Measurements from ENCODE around the gene NDUFA12.

The NDUFA12 gene

GRCh38 chr12:94977766-94978468, 25.6 kb downstream of the NDUFA12 start:
- FAIRE-seq: no peak
- TF ChIP-seq TAF1 (IDR thresholded peaks at IDR 0.05; ENCODE audit: borderline replicate concordance, low read depth, low read length): no peak
- no peak for TF ChIP-seq POLR2A (IDR thresholded peaks at IDR 0.05; ENCODE audit: low read depth, low read length)
- TF ChIP-seq POLR2AphosphoS5 (IDR thresholded peaks at IDR 0.05; ENCODE audit: low read depth, low read length): no peak
- no peak for DNase-seq (ENCODE audit: insufficient read length)

GRCh38 chr12:94973221-94973620, 30.3 kb downstream of the NDUFA12 start:
- FAIRE-seq: no peak
- DNase-seq (ENCODE audit: insufficient read length): no peak
- no peak for TF ChIP-seq TAF1 (IDR thresholded peaks at IDR 0.05; ENCODE audit: borderline replicate concordance, low read depth, low read length)
- TF ChIP-seq POLR2A (IDR thresholded peaks at IDR 0.05; ENCODE audit: low read depth, low read length): no peak
- no peak for TF ChIP-seq POLR2AphosphoS5 (IDR thresholded peaks at IDR 0.05; ENCODE audit: low read depth, low read length)

- DNase-seq (ENCODE audit: insufficient read length) (no peak), FAIRE-seq (no peak)
- TF ChIP-seq POLR2A (IDR thresholded peaks at IDR 0.05; ENCODE audit: low read depth, low read length) (no peak), POLR2AphosphoS5 (IDR thresholded peaks at IDR 0.05; ENCODE audit: low read depth, low read length) (no peak), TAF1 (IDR thresholded peaks at IDR 0.05; ENCODE audit: borderline replicate concordance, low read depth, low read length) (no peak)
These were observed 30.7 kb downstream of the NDUFA12 start for GRCh38 chr12:94972795-94973194.

- no peak for FAIRE-seq
- no peak for TF ChIP-seq TAF1 (IDR thresholded peaks at IDR 0.05; ENCODE audit: borderline replicate concordance, low read depth, low read length)
- TF ChIP-seq POLR2AphosphoS5 (IDR thresholded peaks at IDR 0.05; ENCODE audit: low read depth, low read length): no peak
- no peak for TF ChIP-seq POLR2A (IDR thresholded peaks at IDR 0.05; ENCODE audit: low read depth, low read length)
- DNase-seq (ENCODE audit: insufficient read length): no peak
These were observed 31.6 kb downstream of the NDUFA12 start for GRCh38 chr12:94971923-94972322.

GRCh38 chr12:94970560-94970959, 32.9 kb downstream of the NDUFA12 start:
- no peak for DNase-seq (ENCODE audit: insufficient read length)
- no peak for TF ChIP-seq POLR2AphosphoS5 (IDR thresholded peaks at IDR 0.05; ENCODE audit: low read depth, low read length)
- no peak for TF ChIP-seq TAF1 (IDR thresholded peaks at IDR 0.05; ENCODE audit: borderline replicate concordance, low read depth, low read length)
- TF ChIP-seq POLR2A (IDR thresholded peaks at IDR 0.05; ENCODE audit: low read depth, low read length): no peak
- no peak for FAIRE-seq

- TF ChIP-seq POLR2AphosphoS5 (IDR thresholded peaks at IDR 0.05; ENCODE audit: low read depth, low read length): no peak
- no peak for TF ChIP-seq POLR2A (IDR thresholded peaks at IDR 0.05; ENCODE audit: low read depth, low read length)
- TF ChIP-seq TAF1 (IDR thresholded peaks at IDR 0.05; ENCODE audit: borderline replicate concordance, low read depth, low read length): no peak
- no peak for DNase-seq (ENCODE audit: insufficient read length)
- FAIRE-seq: peak; percentile 14
These were observed 34.1 kb downstream of the NDUFA12 start for GRCh38 chr12:94969424-94969823.

- DNase-seq (ENCODE audit: insufficient read length) (no peak), FAIRE-seq (no peak)
- TF ChIP-seq TAF1 (IDR thresholded peaks at IDR 0.05; ENCODE audit: borderline replicate concordance, low read depth, low read length): no peak
- TF ChIP-seq POLR2AphosphoS5 (IDR thresholded peaks at IDR 0.05; ENCODE audit: low read depth, low read length): no peak
- TF ChIP-seq POLR2A (IDR thresholded peaks at IDR 0.05; ENCODE audit: low read depth, low read length): no peak
These were observed 37.4 kb downstream of the NDUFA12 start for GRCh38 chr12:94965982-94966630.

GRCh38 chr12:94963649-94964048, 39.8 kb downstream of the NDUFA12 start:
- DNase-seq (ENCODE audit: insufficient read length) (no peak), FAIRE-seq (no peak)
- TF ChIP-seq TAF1 (IDR thresholded peaks at IDR 0.05; ENCODE audit: borderline replicate concordance, low read depth, low read length) (no peak), POLR2A (IDR thresholded peaks at IDR 0.05; ENCODE audit: low read depth, low read length) (no peak), POLR2AphosphoS5 (IDR thresholded peaks at IDR 0.05; ENCODE audit: low read depth, low read length) (no peak)

GRCh38 chr12:94962670-94963069, 40.8 kb downstream of the NDUFA12 start:
- TF ChIP-seq TAF1 (IDR thresholded peaks at IDR 0.05; ENCODE audit: borderline replicate concordance, low read depth, low read length) (no peak), POLR2AphosphoS5 (IDR thresholded peaks at IDR 0.05; ENCODE audit: low read depth, low read length) (no peak), POLR2A (IDR thresholded peaks at IDR 0.05; ENCODE audit: low read depth, low read length) (no peak)
- DNase-seq (ENCODE audit: insufficient read length) (no peak), FAIRE-seq (no peak)

GRCh38 chr12:94961911-94962310, 41.6 kb downstream of the NDUFA12 start:
- TF ChIP-seq POLR2AphosphoS5 (IDR thresholded peaks at IDR 0.05; ENCODE audit: low read depth, low read length) (no peak), POLR2A (IDR thresholded peaks at IDR 0.05; ENCODE audit: low read depth, low read length) (no peak), TAF1 (IDR thresholded peaks at IDR 0.05; ENCODE audit: borderline replicate concordance, low read depth, low read length) (no peak)
- FAIRE-seq: no peak
- no peak for DNase-seq (ENCODE audit: insufficient read length)

GRCh38 chr12:94961256-94961824, 42.2 kb downstream of the NDUFA12 start:
- TF ChIP-seq TAF1 (IDR thresholded peaks at IDR 0.05; ENCODE audit: borderline replicate concordance, low read depth, low read length): no peak
- no peak for TF ChIP-seq POLR2AphosphoS5 (IDR thresholded peaks at IDR 0.05; ENCODE audit: low read depth, low read length)
- TF ChIP-seq POLR2A (IDR thresholded peaks at IDR 0.05; ENCODE audit: low read depth, low read length): no peak
- DNase-seq (ENCODE audit: insufficient read length) (no peak), FAIRE-seq (no peak)

GRCh38 chr12:94957006-94957405, 46.5 kb downstream of the NDUFA12 start:
- FAIRE-seq (no peak), DNase-seq (ENCODE audit: insufficient read length) (no peak)
- TF ChIP-seq TAF1 (IDR thresholded peaks at IDR 0.05; ENCODE audit: borderline replicate concordance, low read depth, low read length) (no peak), POLR2AphosphoS5 (IDR thresholded peaks at IDR 0.05; ENCODE audit: low read depth, low read length) (no peak), POLR2A (IDR thresholded peaks at IDR 0.05; ENCODE audit: low read depth, low read length) (no peak)
